PC-3 (cell line): ENCODE measurements around the gene COL27A1. TPM values are rescaled to one million over a fixed set of nuclear protein-coding genes. Genes with fewer than 3 reads are reported as not detected.

Source experiments
- ATAC-seq: fragments of 200-7000 bp; cut with Tn5 transposase; 2 replicates; pipeline ENCODE4 v1.9.1; 2020; ENCODE audit warnings: mild to moderate bottlenecking, moderate library complexity
- BruUV-seq: library from RNA; stranded (reverse); fragments of 400-500 nt; replicated peaks from 2 replicates; lab custom pipeline; 2021; lab: Mats Ljungman, UMichigan
- CTCF ChIA-PET: fragments of 300-600 bp; sonication (Branson Sonifier 250); formaldehyde crosslinking; loops from one replicate; lab custom pipeline; 2022; ENCODE audit warnings: antibody characterized with exemption; lab: Charles Lee
- POLR2A ChIA-PET: fragments of 300-600 bp; sonication (Branson Sonifier 250); formaldehyde crosslinking; loops from one replicate; lab custom pipeline; 2022; ENCODE audit warnings: antibody characterized with exemption; ENCODE audit not compliant: unreplicated experiment; lab: Charles Lee
- DNase-seq: peaks from one replicate; pipeline ENCODE4 v3.0.0-alpha.2; 2015
- H2AFZ ChIP-seq: fragments of 300-600 bp; sonication (generic); 2 replicates; pipeline ENCODE4 v1.6.0; 2016; ENCODE audit warnings: antibody characterized with exemption, low read length
- H3F3A ChIP-seq: fragments of 300-600 bp; sonication (generic); one replicate; pipeline ENCODE4 v1.6.0; 2017; ENCODE audit warnings: antibody characterized with exemption, low read length, control low read depth, mild to moderate bottlenecking; ENCODE audit not compliant: unreplicated experiment
- H3K27ac ChIP-seq: fragments of 300-600 bp; sonication (generic); 2 replicates; pipeline ENCODE4 v1.5.1; 2016; ENCODE audit warnings: mild to moderate bottlenecking, low read length
- H3K27me3 ChIP-seq: fragments of 300-600 bp; sonication (generic); 2 replicates; pipeline ENCODE4 v1.6.1; 2016; ENCODE audit warnings: low read length, mixed read lengths
- H3K36me3 ChIP-seq: fragments of 300-600 bp; sonication (generic); 2 replicates; pipeline ENCODE4 v1.6.1; 2016; ENCODE audit warnings: low read depth, mixed run types, low read length, mixed read lengths
- H3K4me1 ChIP-seq: fragments of 300-600 bp; sonication (generic); 2 replicates; pipeline ENCODE4 v1.5.1; 2016; ENCODE audit warnings: low read length; ENCODE audit not compliant: insufficient read depth
- H3K4me2 ChIP-seq: fragments of 300-600 bp; sonication (generic); 2 replicates; pipeline ENCODE4 v1.6.0; 2016; ENCODE audit warnings: low read length
- H3K4me3 ChIP-seq: fragments of 300-600 bp; sonication (generic); 2 replicates; pipeline ENCODE4 v1.5.1; 2016; ENCODE audit warnings: mild to moderate bottlenecking, low read length, mixed read lengths
- H3K79me2 ChIP-seq: fragments of 300-600 bp; sonication (generic); 2 replicates; pipeline ENCODE4 v1.6.1; 2017; ENCODE audit warnings: low read length, mixed read lengths
- H3K9ac ChIP-seq: fragments of 300-600 bp; sonication (generic); 2 replicates; pipeline ENCODE4 v1.6.0; 2016; ENCODE audit warnings: mild to moderate bottlenecking, low read length
- H3K9me2 ChIP-seq: fragments of 300-600 bp; sonication (generic); replicated peaks from 2 replicates; pipeline ENCODE4 v1.6.1; 2016; ENCODE audit warnings: mixed run types, low read length, mixed read lengths
- H3K9me3 ChIP-seq: fragments of 300-600 bp; sonication (generic); 2 replicates; pipeline ENCODE4 v1.6.1; 2016; ENCODE audit warnings: low read length, mixed read lengths
- H4K20me1 ChIP-seq: fragments of 300-600 bp; sonication (generic); 2 replicates; pipeline ENCODE4 v1.6.1; 2016; ENCODE audit warnings: low read length, mixed read lengths
- CTCF ChIP-seq: fragments of 300-600 bp; sonication (generic); conservative IDR thresholded peaks from 2 replicates; pipeline ENCODE4 v1.5.1; 2017; ENCODE audit warnings: antibody characterized with exemption, low read depth, mild to moderate bottlenecking, low read length
- EZH2 ChIP-seq: fragments of 300-600 bp; sonication (generic); IDR thresholded peaks from one replicate; pipeline ENCODE4 v1.6.1; 2017; ENCODE audit warnings: antibody characterized with exemption, mild to moderate bottlenecking, low read length; ENCODE audit not compliant: unreplicated experiment
- EZH2phosphoT487 ChIP-seq: fragments of 300-600 bp; sonication (generic); IDR thresholded peaks from 2 replicates; pipeline ENCODE4 v1.6.1; 2018; ENCODE audit warnings: mild to moderate bottlenecking, antibody characterized with exemption, low read length, borderline replicate concordance
- intact Hi-C: fragments of 100-400 bp; cut with micrococcal nuclease; formaldehyde crosslinking; loops from 2 replicates; pipeline ENCODE4 v1.9.0; 2023
- total RNA-seq: library from RNA; depleted of rRNA; stranded (reverse); fragments of >200 nt; gene quantifications from 2 replicates; pipeline ENCODE4 v1.2.3, GENCODE V29; 2014

COL27A1 gene
- total RNA-seq, 1 experiment from 2014 or later: 4.3 TPM

DNA sequence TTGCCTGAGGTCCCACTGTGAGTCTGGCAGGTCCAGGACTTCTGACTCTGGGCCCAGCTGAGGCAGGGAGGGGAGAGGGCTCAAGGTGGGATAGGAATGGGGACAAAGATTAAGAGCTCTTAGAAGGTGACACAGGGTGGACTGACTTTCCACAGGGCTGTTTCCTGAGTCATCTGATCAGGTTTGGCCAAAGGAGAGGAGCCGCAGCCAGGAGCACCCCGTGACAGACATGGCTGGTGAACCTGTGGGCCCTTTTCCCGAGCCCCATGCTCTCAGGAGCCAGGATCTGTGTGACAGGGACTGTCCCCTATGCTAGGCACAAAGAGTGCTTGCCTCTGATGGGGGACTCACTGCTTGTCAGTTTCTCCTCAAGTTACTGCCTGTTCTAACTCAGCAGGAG is 37.8 kb downstream of the COL27A1 start:
- CTCF ChIA-PET: no interaction called here
- POLR2A ChIA-PET: interaction anchor here (0.7 kb wide), 1 partner anchor 188 kb away, joined by 3 read pairs; no protein-coding TSS in a partner anchor

DNA sequence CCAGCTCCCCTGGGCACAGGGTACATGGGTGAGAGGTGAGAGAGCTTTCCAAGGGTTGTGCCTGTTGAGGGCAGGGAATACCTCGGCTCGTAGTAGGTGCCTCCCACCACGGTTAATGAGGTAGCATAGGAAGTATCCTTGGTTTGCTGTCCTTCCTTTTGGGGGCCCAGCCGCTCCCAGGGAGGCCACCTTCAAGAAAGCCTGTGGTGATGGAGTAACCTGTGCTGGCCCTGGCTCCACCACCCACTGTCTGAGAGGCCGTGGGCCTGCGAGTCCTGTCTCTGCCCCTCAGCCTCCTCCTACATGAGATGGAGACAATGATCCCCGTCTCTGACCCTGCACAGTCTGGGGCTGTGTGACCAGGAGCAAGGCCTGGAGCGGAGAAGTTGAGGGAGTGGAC is 40.8 kb downstream of the COL27A1 start:
- intact Hi-C loops: no loop called here
- ATAC-seq (no peak), DNase-seq (no peak)
- CTCF ChIA-PET: no interaction called here
- Histone ChIP-seq H3K27me3 (no peaks in the 10 kb centered on the region), H2AFZ (no peak overlapping the region), H3K4me1 (no peaks in the 10 kb centered on the region), H4K20me1 (no peaks in the 10 kb centered on the region), H3K4me2 (no peak overlapping the region), H3K27ac (no peak overlapping the region), H3K4me3 (no peak overlapping the region), H3K9me3 (no peaks in the 10 kb centered on the region), H3K36me3 (no peaks in the 10 kb centered on the region), H3K9ac (no peak overlapping the region), H3F3A (no peaks in the 10 kb centered on the region), H3K9me2 (no peaks in the 10 kb centered on the region), H3K79me2 (no peaks in the 10 kb centered on the region)
- BruUV-seq: no TSS peak
- POLR2A ChIA-PET: no interaction called here
- no peak for TF ChIP-seq EZH2phosphoT487
- TF ChIP-seq EZH2: no peak
- TF ChIP-seq CTCF: no peak

More for the DNA sequence above, 37.8 kb downstream of the COL27A1 start:
- H3K79me2 ChIP-seq: no peaks in the 10 kb centered on the region
- H3K4me3 ChIP-seq: no peak overlapping the region
- H2AFZ ChIP-seq: no peak overlapping the region
- no peak overlapping the region for H3K9ac ChIP-seq
- no peak overlapping the region for H3K4me2 ChIP-seq
- H3K27ac ChIP-seq: no peak overlapping the region
- intact Hi-C loops: no loop called here
- no peaks in the 10 kb centered on the region for H3K27me3 ChIP-seq
- DNase-seq: no peak
- TF ChIP-seq EZH2 (no peak), EZH2phosphoT487 (no peak), CTCF (no peak)
- no peaks in the 10 kb centered on the region for H3K9me3 ChIP-seq
- H3K4me1 ChIP-seq: no peaks in the 10 kb centered on the region
- no TSS peak for BruUV-seq
- no peak for ATAC-seq
- H3F3A ChIP-seq: no peaks in the 10 kb centered on the region
- no peaks in the 10 kb centered on the region for H3K36me3 ChIP-seq
- H3K9me2 ChIP-seq: no peaks in the 10 kb centered on the region
- H4K20me1 ChIP-seq: no peaks in the 10 kb centered on the region

GRCh38 chr9:114196979-114197622 is 41.8 kb downstream of the COL27A1 start:
- H3K4me3 ChIP-seq: no peak overlapping the region
- H3K27me3 ChIP-seq: no peaks in the 10 kb centered on the region
- H3K36me3 ChIP-seq: no peaks in the 10 kb centered on the region
- DNase-seq: no peak
- H2AFZ ChIP-seq: no peak overlapping the region
- no peaks in the 10 kb centered on the region for H3K79me2 ChIP-seq
- no peaks in the 10 kb centered on the region for H3K4me1 ChIP-seq
- POLR2A ChIA-PET: no interaction called here
- H3K9me3 ChIP-seq: no peaks in the 10 kb centered on the region
- H3K9ac ChIP-seq: no peak overlapping the region
- no peaks in the 10 kb centered on the region for H3F3A ChIP-seq
- no peak for ATAC-seq
- intact Hi-C loops: no loop called here
- no peak overlapping the region for H3K27ac ChIP-seq
- CTCF ChIA-PET: no interaction called here
- no peaks in the 10 kb centered on the region for H3K9me2 ChIP-seq
- TF ChIP-seq EZH2 (no peak), EZH2phosphoT487 (no peak), CTCF (no peak)
- H3K4me2 ChIP-seq: no peak overlapping the region
- no peaks in the 10 kb centered on the region for H4K20me1 ChIP-seq
- no TSS peak for BruUV-seq
